PFSK-1 (cell line): Measurements from ENCODE around the gene APOD.

Experiments
- FOXP2 ChIP-seq: optimal IDR thresholded peaks from 2 replicates; pipeline ENCODE3; 2011; ENCODE audit warnings: borderline replicate concordance, control low read depth, inconsistent platforms; ENCODE audit not compliant: insufficient read depth; ENCODE audit errors: extremely low read length, extremely low read depth
- POLR2AphosphoS5 ChIP-seq: IDR thresholded peaks from 2 replicates; pipeline ENCODE4 v1.6.1; 2012; ENCODE audit warnings: low read depth, mild to moderate bottlenecking, control low read depth, low read length, moderate library complexity
- SIN3A ChIP-seq: IDR thresholded peaks from 2 replicates; pipeline ENCODE4 v1.6.1; 2012; ENCODE audit warnings: mild to moderate bottlenecking, low read length, moderate library complexity, borderline replicate concordance; ENCODE audit not compliant: insufficient read depth
- TAF1 ChIP-seq: IDR thresholded peaks from 2 replicates; pipeline ENCODE4 v1.6.1; 2012; ENCODE audit warnings: low read length, control low read depth, borderline replicate concordance; ENCODE audit not compliant: insufficient read depth
- TF ChIP-seq, protein P1 (sequence below), 2 experiments: IDR thresholded peaks; 2 replicates each; pipeline versions ENCODE4 v1.6.1 to v1.8.0; 2011 to 2012; ENCODE audit warnings: low read depth in 2 of 2, low read length in 2 of 2, control low read depth in 1 of 2, inconsistent platforms in 1 of 2, mild to moderate bottlenecking in 1 of 2, moderate library complexity in 1 of 2; ENCODE audit not compliant: insufficient read depth in 1 of 2

GRCh38 chr3:195563317-195563716 lies 20.4 kb downstream of the APOD start:
- TF ChIP-seq TAF1, result no peak
- TF ChIP-seq, protein P1, sequence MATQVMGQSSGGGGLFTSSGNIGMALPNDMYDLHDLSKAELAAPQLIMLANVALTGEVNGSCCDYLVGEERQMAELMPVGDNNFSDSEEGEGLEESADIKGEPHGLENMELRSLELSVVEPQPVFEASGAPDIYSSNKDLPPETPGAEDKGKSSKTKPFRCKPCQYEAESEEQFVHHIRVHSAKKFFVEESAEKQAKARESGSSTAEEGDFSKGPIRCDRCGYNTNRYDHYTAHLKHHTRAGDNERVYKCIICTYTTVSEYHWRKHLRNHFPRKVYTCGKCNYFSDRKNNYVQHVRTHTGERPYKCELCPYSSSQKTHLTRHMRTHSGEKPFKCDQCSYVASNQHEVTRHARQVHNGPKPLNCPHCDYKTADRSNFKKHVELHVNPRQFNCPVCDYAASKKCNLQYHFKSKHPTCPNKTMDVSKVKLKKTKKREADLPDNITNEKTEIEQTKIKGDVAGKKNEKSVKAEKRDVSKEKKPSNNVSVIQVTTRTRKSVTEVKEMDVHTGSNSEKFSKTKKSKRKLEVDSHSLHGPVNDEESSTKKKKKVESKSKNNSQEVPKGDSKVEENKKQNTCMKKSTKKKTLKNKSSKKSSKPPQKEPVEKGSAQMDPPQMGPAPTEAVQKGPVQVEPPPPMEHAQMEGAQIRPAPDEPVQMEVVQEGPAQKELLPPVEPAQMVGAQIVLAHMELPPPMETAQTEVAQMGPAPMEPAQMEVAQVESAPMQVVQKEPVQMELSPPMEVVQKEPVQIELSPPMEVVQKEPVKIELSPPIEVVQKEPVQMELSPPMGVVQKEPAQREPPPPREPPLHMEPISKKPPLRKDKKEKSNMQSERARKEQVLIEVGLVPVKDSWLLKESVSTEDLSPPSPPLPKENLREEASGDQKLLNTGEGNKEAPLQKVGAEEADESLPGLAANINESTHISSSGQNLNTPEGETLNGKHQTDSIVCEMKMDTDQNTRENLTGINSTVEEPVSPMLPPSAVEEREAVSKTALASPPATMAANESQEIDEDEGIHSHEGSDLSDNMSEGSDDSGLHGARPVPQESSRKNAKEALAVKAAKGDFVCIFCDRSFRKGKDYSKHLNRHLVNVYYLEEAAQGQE (IDR thresholded peaks at IDR 0.05; ENCODE audit: insufficient read depth in 1 of 2, low read depth in 2 of 2, low read length in 2 of 2), result no peak
- TF ChIP-seq POLR2AphosphoS5, result no peak
- no peak for TF ChIP-seq SIN3A
- no peak for TF ChIP-seq FOXP2
